ENCODE results near the gene BRCA1.

The BRCA1 gene

DNA sequence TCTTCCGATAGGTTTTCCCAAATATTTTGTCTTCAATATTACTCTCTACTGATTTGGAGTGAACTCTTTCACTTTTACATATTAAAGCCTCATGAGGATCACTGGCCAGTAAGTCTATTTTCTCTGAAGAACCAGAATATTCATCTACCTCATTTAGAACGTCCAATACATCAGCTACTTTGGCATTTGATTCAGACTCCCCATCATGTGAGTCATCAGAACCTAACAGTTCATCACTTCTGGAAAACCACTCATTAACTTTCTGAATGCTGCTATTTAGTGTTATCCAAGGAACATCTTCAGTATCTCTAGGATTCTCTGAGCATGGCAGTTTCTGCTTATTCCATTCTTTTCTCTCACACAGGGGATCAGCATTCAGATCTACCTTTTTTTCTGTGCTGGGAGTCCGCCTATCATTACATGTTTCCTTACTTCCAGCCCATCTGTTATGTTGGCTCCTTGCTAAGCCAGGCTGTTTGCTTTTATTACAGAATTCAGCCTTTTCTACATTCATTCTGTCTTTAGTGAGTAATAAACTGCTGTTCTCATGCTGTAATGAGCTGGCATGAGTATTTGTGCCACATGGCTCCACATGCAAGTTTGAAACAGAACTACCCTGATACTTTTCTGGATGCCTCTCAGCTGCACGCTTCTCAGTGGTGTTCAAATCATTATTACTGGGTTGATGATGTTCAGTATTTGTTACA is 30.9 kb downstream of the BRCA1 start:
- ChIA-PET CTCF (interaction anchor here (0.9 to 1.7 kb wide), 4 partner anchors 11 to 95 kb away, joined by 3 to 5 read pairs (median 4); partner anchors contain the start of gene IFI35), POLR2A (interaction anchor here (0.6 kb wide), 1 partner anchor 39 kb away, joined by 5 read pairs; no protein-coding TSS in a partner anchor)
- DNase-seq (ENCODE audit: extremely low spot score): no peak
- TF ChIP-seq, protein P1, sequence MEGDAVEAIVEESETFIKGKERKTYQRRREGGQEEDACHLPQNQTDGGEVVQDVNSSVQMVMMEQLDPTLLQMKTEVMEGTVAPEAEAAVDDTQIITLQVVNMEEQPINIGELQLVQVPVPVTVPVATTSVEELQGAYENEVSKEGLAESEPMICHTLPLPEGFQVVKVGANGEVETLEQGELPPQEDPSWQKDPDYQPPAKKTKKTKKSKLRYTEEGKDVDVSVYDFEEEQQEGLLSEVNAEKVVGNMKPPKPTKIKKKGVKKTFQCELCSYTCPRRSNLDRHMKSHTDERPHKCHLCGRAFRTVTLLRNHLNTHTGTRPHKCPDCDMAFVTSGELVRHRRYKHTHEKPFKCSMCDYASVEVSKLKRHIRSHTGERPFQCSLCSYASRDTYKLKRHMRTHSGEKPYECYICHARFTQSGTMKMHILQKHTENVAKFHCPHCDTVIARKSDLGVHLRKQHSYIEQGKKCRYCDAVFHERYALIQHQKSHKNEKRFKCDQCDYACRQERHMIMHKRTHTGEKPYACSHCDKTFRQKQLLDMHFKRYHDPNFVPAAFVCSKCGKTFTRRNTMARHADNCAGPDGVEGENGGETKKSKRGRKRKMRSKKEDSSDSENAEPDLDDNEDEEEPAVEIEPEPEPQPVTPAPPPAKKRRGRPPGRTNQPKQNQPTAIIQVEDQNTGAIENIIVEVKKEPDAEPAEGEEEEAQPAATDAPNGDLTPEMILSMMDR (IDR thresholded peaks at IDR 0.05; ENCODE audit: control extremely low read depth, extremely low read depth, low read depth, missing control alignments): no peak

DNA sequence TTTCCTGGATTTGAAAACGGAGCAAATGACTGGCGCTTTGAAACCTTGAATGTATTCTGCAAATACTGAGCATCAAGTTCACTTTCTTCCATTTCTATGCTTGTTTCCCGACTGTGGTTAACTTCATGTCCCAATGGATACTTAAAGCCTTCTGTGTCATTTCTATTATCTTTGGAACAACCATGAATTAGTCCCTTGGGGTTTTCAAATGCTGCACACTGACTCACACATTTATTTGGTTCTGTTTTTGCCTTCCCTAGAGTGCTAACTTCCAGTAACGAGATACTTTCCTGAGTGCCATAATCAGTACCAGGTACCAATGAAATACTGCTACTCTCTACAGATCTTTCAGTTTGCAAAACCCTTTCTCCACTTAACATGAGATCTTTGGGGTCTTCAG is 32.3 kb downstream of the BRCA1 start:
- POLR2A ChIA-PET: no interaction called here
- TF ChIP-seq, protein P1 (IDR thresholded peaks at IDR 0.05; ENCODE audit: control extremely low read depth, extremely low read depth, low read depth, missing control alignments): no peak
- CTCF ChIA-PET: interaction anchor here (1.1 to 2.1 kb wide), 2 partner anchors 23 to 24 kb away, joined by 4 to 6 read pairs; no protein-coding TSS in a partner anchor
- no peak for DNase-seq (ENCODE audit: extremely low spot score)

DNA sequence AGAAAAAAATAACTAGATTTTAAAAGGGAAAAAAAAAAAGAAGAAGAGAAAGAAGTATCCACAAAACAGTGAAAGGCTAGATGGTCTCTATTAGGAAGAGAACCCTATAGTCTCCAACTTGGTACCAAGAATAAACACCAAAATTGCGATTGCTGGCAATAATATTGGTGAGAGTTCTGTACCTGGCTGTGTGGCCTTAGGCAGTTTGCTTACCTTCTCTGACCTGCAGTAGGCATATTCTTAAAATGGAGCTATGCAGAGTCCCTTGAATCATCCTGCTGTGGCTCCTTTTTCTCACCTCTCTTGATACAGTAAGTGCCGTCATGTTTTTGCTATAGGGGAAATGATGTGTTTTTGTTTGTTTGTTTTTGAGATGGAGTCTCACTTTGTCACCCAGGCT is 35.1 kb downstream of the BRCA1 start:
- POLR2A ChIA-PET: no interaction called here
- CTCF ChIA-PET: no interaction called here
- TF ChIP-seq, protein P1 (IDR thresholded peaks at IDR 0.05; ENCODE audit: control extremely low read depth, extremely low read depth, low read depth, missing control alignments): no peak
- no peak for DNase-seq (ENCODE audit: extremely low spot score)

DNA sequence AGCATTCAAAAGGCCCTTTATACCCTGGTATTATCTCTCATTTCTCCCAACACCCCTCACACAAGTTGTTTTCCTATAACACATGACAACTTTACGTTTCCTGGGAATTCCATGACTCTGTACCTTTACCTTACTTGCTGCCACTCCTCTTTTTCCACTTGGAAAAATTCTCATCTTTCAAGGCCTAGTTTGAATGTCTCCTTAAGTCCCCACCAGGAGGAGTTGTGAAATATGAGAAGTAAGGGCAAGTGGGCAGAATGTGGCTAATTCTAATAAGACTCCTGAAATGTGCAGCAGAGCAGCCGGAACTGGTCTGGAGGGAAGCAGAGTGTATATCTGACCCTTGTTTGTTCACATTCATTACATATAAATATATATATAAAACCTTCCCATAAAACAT is 39.7 kb downstream of the BRCA1 start:
- DNase-seq (ENCODE audit: extremely low spot score): no peak
- CTCF ChIA-PET: interaction anchor here (1.5 kb wide), 1 partner anchor 17 kb away, joined by 3 read pairs; no protein-coding TSS in a partner anchor
- POLR2A ChIA-PET: no interaction called here
- TF ChIP-seq, protein P1 (IDR thresholded peaks at IDR 0.05; ENCODE audit: control extremely low read depth, extremely low read depth, low read depth, missing control alignments): no peak

DNA sequence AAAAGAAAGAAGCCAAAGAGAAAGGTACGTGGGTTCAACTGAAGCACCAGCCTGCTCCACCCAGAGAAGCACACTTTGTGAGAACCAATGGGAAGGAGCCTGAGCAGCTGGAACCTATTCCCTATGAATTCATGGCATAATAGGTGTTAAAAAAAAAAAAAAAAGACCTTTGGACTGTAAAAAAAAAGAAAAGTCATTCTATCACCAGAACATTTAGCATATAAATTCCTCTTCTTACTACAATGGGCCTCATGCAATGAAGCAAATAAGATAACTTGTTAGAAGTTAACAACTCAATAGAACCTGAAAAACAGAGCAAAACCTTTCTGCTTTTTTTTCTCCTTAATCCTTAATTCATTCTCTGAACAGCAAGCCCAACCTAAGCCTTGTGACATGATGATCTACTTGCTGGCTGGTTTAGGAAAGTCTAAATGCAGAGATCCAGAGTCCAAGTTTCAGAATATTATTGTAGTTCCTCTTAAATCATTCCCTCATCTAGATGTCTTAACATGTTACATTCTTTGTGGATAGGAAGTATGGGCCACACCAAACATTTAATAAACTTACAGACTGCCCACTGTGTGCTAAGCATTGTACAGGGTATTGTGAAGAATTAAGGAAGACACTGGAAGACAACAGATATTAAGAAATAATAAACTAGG is 45.4 kb downstream of the BRCA1 start:
- ChIA-PET CTCF (interaction anchor here (1.5 kb wide), 1 partner anchor 19 kb away, joined by 3 read pairs; no protein-coding TSS in a partner anchor), POLR2A (no interaction called here)
- TF ChIP-seq, protein P1 (IDR thresholded peaks at IDR 0.05; ENCODE audit: control extremely low read depth, extremely low read depth, low read depth, missing control alignments): no peak
- no peak for DNase-seq (ENCODE audit: extremely low spot score)

DNA sequence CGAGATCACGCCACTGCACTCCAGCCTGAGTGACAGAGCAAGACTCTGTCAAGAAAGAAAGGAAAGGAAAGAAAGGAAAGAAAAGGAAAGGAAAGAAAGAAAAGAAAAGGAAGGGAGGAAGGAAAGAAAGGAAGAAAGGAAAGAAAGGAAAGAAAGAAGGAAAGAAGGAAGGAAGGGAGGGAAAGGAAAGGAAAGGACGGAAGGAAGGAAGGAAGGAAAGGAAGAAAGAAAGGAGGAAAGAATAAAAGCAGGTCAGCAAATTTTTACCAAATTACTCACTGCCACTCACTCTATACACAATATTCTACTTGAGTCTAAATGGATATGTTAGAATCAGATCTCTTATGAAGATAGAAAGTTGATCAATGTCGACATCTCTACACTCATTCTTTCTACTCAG is 50.3 kb downstream of the BRCA1 start:
- ChIA-PET CTCF (interaction anchor here (1.4 kb wide), 1 partner anchor 23 kb away, joined by 3 read pairs; no protein-coding TSS in a partner anchor), POLR2A (no interaction called here)
- TF ChIP-seq, protein P1 (IDR thresholded peaks at IDR 0.05; ENCODE audit: control extremely low read depth, extremely low read depth, low read depth, missing control alignments): no peak
- DNase-seq (ENCODE audit: extremely low spot score): no peak
